Activated CD8-positive, alpha-beta memory T cell treated with anti-CD3 and anti-CD28 coated beads, Interleukin-2, amount 50 U/mL, for 24 hours (primary cell): ENCODE data around the gene WFDC2.
"Not testable (repeated sequence)": the region's sequence is repeated elsewhere in the genome, so short reads cannot be mapped to it uniquely, and the experiment has no call there.

Source experiments
- DNase-seq: peaks from one replicate; pipeline ENCODE4 v3.0.0-alpha.2; 2020; ENCODE audit errors: extremely low read depth

The WFDC2 gene

DNA sequence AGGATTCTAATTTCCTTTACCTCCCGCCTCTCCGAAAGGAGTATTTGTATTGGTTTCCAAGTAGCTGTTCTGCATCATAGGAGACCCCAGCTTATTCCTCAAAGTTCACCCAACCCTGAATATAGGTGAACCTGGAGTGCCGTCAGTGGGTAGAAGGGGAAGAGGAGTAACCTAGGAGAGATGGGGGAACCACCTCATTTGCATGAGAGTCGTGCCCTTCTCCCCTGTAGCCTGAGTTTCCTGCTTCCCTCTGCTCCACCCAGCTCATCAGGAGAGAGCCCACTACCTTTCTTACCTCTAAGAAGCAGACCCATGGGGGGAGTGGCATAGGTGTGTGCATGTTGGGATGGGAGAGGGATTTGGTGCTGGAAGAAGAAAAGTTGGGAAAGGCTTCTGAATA, 17.3 kb upstream of the WFDC2 start:
- no peak for DNase-seq

DNA sequence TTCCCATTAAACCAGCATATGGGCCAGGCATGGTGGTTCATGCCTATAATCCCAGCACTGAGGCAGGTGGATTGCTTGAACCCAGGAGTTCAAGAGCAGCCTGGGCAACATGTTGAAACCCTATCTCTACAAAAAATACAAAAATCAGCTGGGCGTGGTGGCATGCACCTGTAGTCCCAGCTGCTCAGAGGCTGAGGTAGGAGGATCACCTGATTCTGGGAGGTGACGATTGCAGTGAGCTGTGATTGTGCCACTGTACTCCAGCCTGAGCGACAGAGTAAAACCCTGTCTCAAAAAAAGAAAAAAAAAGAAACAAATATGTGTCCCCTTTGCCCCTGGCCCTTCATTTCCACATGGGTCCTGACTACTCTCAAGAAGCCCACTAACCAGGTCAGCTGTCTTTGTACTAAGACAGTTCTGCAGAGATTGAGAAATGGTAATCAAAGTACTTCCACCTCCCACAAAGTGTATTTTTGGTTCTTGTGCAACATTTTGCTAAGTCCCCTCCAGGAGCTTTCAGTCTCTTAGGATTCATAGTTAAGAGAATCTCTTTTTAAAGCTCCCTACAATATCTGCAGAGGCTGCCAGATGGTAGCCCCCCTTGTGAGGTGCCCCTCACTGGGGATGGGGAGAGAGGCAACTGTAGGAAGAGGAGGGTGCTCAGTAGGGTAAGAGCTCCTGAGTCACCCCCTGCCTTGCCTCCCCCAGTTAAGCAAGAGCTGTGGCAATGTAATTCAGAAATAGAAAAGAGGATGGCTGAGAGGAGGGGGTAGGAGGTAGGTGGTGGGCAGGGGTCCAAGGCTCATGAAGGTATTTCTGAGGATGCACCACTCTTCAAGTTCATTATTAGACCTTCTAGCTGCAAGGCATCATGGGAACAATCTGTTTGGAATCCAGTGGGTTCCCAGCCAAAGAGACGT, 16.5 kb upstream of the WFDC2 start:
- DNase-seq = no peak

- no peak for DNase-seq
Observed at GRCh38 chr20:45456632-45457031, 12.9 kb upstream of the WFDC2 start.

GRCh38 chr20:45459606-45460005, 9.9 kb upstream of the WFDC2 start:
- DNase-seq = no peak

DNA sequence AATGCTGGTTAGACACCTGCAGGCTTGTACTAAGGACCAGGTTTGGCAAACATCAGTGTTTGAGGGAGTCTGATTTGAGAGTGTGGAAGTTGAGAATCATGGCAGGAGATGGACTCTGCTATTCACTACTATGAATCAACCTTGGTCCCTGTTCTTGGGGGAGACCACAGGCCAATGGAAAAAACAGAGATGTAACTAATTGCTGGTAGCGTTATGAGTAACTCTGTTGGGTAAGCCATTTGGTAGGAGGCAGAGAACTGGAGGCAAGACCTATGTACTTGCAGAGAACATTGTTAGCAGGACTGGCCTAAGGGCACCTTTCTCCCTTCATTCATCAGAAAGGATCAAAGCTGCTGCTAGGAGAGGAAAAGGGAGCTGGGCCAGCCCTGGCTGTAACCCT, 8.3 kb upstream of the WFDC2 start:
- DNase-seq = no peak

- DNase-seq = no peak
Observed at GRCh38 chr20:45462711-45463509, 6.6 kb upstream of the WFDC2 start.

DNA sequence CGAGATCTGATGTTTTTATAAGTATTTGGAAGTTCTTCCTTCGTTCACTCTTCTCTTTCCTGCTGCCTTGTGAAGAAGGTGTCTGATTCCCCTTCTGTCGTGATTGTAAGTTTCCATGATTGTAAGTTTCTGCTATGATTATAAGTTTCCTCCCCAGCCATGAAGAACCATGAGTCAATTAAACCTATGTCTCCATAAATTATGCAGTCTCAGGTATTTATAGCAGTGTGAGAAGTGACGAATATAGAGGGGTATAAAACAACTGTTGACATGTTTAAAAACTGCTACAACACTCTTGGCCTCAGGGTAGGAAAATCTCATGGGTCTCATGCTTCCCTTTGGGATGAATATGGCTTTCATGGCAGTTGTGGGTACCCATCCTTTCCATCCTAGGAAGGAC, 5.8 kb upstream of the WFDC2 start:
- DNase-seq = no peak

DNA sequence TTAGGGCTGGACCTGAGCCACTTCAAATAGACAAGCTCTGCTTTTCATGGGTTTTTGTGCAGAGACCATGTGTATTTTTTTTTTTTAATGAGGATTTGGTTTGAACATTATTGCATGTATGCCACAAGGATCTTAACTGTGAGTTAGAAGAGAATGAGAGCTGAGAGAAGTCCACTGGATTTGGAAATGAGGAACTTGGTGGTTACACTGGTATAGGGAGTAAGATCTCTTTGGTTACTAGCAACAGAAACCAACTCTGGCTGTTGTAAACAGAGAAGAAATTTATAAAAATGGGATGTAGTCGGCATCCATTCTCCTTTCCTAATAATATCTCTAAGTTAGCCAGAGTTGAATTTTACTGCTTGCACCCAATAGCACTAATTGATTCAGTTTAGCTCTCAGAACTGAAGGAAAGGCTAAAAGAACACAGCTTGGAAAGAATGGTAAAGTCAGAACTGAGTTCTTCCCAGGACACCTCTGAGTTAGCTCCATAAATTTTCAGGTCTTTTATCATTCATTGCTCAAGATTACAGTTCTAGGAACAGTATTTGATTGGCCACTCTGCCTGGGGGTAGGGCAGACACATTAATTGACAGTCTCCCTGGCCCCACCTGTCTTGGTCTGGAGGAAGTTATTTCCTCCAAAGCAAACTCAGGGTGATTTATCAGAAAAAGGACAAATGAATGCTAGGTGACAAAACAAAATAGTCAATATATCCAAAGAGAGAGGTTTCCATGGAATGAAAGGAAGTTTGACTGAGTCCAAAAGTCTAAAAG, 3.9 kb upstream of the WFDC2 start:
- DNase-seq = no peak

GRCh38 chr20:45467172-45467571, 2.4 kb upstream of the WFDC2 start:
- no peak for DNase-seq

DNA sequence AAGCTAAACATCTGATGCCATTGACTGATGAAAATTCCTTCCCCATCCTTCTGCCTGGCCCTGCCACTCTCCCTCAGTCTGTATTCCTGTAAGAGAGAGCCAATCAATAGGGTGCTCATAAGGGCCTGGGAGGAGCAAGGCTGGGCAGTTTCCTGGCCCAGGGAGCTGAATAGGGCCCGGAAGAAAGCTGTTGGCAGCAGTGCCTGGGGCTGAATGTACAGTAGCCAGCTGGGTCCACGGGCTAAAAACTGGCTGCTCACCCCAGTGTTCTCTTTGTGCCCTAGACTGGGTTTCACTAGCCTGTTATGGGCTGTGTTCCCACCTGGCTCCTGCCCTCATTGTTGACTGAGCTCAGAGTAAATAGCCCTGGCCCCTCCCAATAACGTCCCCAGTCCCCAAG, 1.7 kb upstream of the WFDC2 start:
- DNase-seq = no peak

- no peak for DNase-seq
Observed at GRCh38 chr20:45470262-45470931, 844 bp downstream of the WFDC2 start.

- no peak for DNase-seq
Observed at GRCh38 chr20:45470937-45471336, 1.4 kb downstream of the WFDC2 start.

GRCh38 chr20:45472286-45472685, 2.7 kb downstream of the WFDC2 start:
- not testable (repeated sequence) for DNase-seq

- not testable (repeated sequence) for DNase-seq
Observed at GRCh38 chr20:45477530-45478148, 8.1 kb downstream of the WFDC2 start.

GRCh38 chr20:45479822-45480221, 10.3 kb downstream of the WFDC2 start:
- DNase-seq = no peak

GRCh38 chr20:45484676-45485075, 15.1 kb downstream of the WFDC2 start:
- no peak for DNase-seq

- no peak for DNase-seq
Observed at GRCh38 chr20:45485388-45485787, 15.8 kb downstream of the WFDC2 start.

DNA sequence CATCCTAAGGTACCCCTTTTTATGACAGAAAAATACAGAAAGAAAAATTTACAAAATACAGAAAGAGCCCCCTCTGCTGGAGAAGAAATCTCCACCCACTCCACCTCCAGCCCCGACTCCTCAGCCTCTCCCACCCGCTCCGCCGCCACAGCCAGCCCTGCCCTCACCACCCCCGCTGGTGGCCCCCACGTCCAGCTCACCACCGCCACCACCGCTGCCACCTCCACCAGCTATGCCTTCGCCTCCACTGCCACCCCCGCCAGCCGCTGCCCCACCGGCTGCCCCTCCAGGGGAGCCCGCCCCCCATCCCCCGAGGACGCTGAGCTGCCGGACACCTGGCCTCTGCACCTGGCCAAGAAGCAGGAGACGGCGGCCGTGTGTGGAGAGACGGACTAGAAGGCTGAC, 17.7 kb downstream of the WFDC2 start:
- DNase-seq = no peak

DNA sequence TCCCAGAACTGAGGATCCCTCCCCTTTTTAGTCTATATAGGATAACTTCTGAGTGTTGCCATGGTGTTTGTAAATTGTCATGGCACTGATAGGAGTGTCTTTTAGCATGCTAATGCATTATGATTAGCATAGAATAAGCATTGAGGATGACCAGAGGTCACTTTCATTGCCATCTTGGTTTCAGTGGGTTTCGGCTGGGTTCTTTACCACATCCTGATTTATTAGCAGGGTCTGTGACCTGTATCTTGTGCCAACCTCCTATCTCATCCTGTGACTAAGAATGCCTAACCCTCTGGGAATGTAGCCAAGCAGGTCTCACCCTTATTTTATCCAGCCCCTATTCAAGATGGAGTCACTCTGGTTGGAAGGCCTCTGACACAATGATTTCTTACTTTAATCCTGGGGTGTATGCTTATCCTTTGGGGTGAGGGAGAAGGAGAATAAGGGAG, 19.6 kb downstream of the WFDC2 start:
- DNase-seq = no peak

DNA sequence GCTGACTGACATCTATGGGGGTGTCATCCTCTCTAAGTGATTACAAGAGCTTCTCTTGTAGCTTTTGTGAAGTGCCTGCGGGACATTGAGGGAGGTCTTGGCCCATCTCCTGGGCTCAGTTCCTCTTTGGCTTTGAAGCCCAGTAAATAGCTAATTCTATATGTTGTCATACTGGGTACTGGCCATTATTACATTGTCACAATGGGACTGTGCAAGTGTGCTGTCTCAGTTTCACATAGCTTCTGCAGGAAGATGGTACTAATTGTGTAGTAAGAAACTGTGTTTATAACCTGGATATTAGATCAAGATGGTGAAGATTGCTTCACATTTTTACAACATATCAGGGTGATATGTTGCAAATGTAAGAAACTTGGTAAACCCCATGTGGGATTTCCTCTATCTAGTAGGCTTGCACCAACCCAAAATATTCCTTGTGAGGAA, 26.0 kb downstream of the WFDC2 start:
- DNase-seq = no peak

DNA sequence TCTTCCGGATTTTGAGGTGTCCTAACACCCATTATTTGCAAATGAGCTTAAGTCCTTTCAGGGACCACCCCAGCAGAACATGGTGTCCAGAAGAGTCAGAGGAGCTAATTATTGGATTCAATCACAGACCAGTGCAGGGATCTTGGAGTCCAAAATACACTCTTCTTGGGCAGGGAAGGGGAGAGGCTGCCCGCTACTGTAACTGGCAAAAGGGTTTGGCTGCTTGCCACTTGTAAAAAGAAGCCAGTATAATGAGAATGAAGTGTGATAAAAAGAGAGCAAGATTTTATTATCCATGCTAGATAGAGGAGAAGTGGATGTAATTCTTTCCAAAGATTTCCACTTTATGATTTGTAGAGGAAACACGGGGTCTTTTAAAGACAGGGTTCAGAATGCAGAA, 26.6 kb downstream of the WFDC2 start:
- DNase-seq = no peak
